Measurements from ENCODE around the gene SKAP1.
"Not testable (repeated sequence)": the region's sequence is repeated elsewhere in the genome, so short reads cannot be mapped to it uniquely, and the experiment has no call there.

Gene SKAP1

GRCh38 chr17:48278760-48279491 lies 151.1 kb downstream of the SKAP1 start:
- DNase-seq = no peak

- no peak for DNase-seq
Measured at GRCh38 chr17:48276776-48277175, 153.2 kb downstream of the SKAP1 start.

- no peak for DNase-seq
Measured at GRCh38 chr17:48270899-48271298, 159.1 kb downstream of the SKAP1 start.

GRCh38 chr17:48269209-48269608 lies 160.8 kb downstream of the SKAP1 start:
- no peak for DNase-seq

- DNase-seq = no peak
Measured at GRCh38 chr17:48263731-48264035, 166.3 kb downstream of the SKAP1 start.

GRCh38 chr17:48262982-48263730 lies 166.9 kb downstream of the SKAP1 start:
- DNase-seq = peak in 1 of 2 experiments; percentile 53

- DNase-seq = peak; percentile 15 to 60
Measured at GRCh38 chr17:48261297-48261880, 168.6 kb downstream of the SKAP1 start.

GRCh38 chr17:48259694-48260291 lies 170.2 kb downstream of the SKAP1 start:
- peak; percentile 37 to 75 for DNase-seq

GRCh38 chr17:48258331-48258730 lies 171.7 kb downstream of the SKAP1 start:
- DNase-seq = no peak

GRCh38 chr17:48255759-48256158 lies 174.3 kb downstream of the SKAP1 start:
- no peak for DNase-seq

- DNase-seq = no peak
Measured at GRCh38 chr17:48254896-48255295, 175.1 kb downstream of the SKAP1 start.

GRCh38 chr17:48253975-48254374 lies 176.0 kb downstream of the SKAP1 start:
- no peak for DNase-seq

- no peak for DNase-seq
Measured at GRCh38 chr17:48251950-48252349, 178.1 kb downstream of the SKAP1 start.

- no peak for DNase-seq
Measured at GRCh38 chr17:48250949-48251348, 179.1 kb downstream of the SKAP1 start.

- DNase-seq = not testable (repeated sequence)
Measured at GRCh38 chr17:48250059-48250458, 180.0 kb downstream of the SKAP1 start.

- DNase-seq = no peak
Measured at GRCh38 chr17:48247603-48248002, 182.4 kb downstream of the SKAP1 start.

- no peak for DNase-seq
Measured at GRCh38 chr17:48247038-48247437, 183.0 kb downstream of the SKAP1 start.

- DNase-seq = no peak
Measured at GRCh38 chr17:48246612-48247011, 183.4 kb downstream of the SKAP1 start.

- not testable (repeated sequence) for DNase-seq
Measured at GRCh38 chr17:48245465-48246033, 184.5 kb downstream of the SKAP1 start.

- no peak for DNase-seq
Measured at GRCh38 chr17:48244814-48245213, 185.2 kb downstream of the SKAP1 start.

- DNase-seq = no peak
Measured at GRCh38 chr17:48244121-48244711, 185.8 kb downstream of the SKAP1 start.

- no peak for DNase-seq
Measured at GRCh38 chr17:48241770-48242497, 188.1 kb downstream of the SKAP1 start.
